ENCODE measurements around the gene MACROD2. TPM values are rescaled to one million over a fixed set of nuclear protein-coding genes. Genes with fewer than 3 reads are reported as not detected.
"Not testable (repeated sequence)": the region's sequence is repeated elsewhere in the genome, so short reads cannot be mapped to it uniquely, and the experiment has no call there.

The MACROD2 gene
- total RNA-seq, 4 donors from 2014 or later = 10.0 to 24.0 (median 17.0) TPM

GRCh38 chr20:15188415-15188814 is 1193.1 kb downstream of the MACROD2 start:
- intact Hi-C loops (cut with DNase I; ENCODE audit: low total_unique reads) = no loop called here
- TF ChIP-seq POLR2A (IDR thresholded peaks at IDR 0.05) (no peak), CTCF (IDR thresholded peaks at IDR 0.05) (no peak)
- DNase-seq (ENCODE audit: low spot score in 2 of 2) = no peak
- 89 to 95% methylated on average over 3 of the region's 3 CpGs for WGBS, 2 donors
- no peak overlapping the region for H3K4me3 ChIP-seq (ENCODE audit: low read depth, poor library complexity, severe bottlenecking)

GRCh38 chr20:15191082-15191723 is 1195.9 kb downstream of the MACROD2 start:
- H3K4me3 ChIP-seq (ENCODE audit: low read depth, poor library complexity, severe bottlenecking) = no peak overlapping the region
- DNase-seq (ENCODE audit: low spot score in 2 of 2) = no peak
- intact Hi-C loops (cut with DNase I; ENCODE audit: low total_unique reads) = no loop called here
- 66 to 68% methylated on average over 4 of the region's 4 CpGs for WGBS, 2 donors
- TF ChIP-seq CTCF (IDR thresholded peaks at IDR 0.05) (no peak), POLR2A (IDR thresholded peaks at IDR 0.05) (no peak)

GRCh38 chr20:15195378-15195777 is 1200.1 kb downstream of the MACROD2 start:
- intact Hi-C loops (cut with DNase I; ENCODE audit: low total_unique reads) = no loop called here
- WGBS, 2 donors = 93 to 98% methylated on average over 4 of the region's 4 CpGs
- H3K4me3 ChIP-seq (ENCODE audit: low read depth, poor library complexity, severe bottlenecking) = no peak overlapping the region
- no peak for DNase-seq (ENCODE audit: low spot score in 2 of 2)
- TF ChIP-seq POLR2A (IDR thresholded peaks at IDR 0.05) (no peak), CTCF (IDR thresholded peaks at IDR 0.05) (no peak)

GRCh38 chr20:15196547-15197255 is 1201.4 kb downstream of the MACROD2 start:
- WGBS, 2 donors = 79 to 81% methylated on average over 3 of the region's 3 CpGs
- DNase-seq (ENCODE audit: low spot score in 2 of 2) = no peak
- no peak overlapping the region for H3K4me3 ChIP-seq (ENCODE audit: low read depth, poor library complexity, severe bottlenecking)
- intact Hi-C loops (cut with DNase I; ENCODE audit: low total_unique reads) = no loop called here
- no peak for TF ChIP-seq CTCF (IDR thresholded peaks at IDR 0.05)
- TF ChIP-seq POLR2A (IDR thresholded peaks at IDR 0.05) = no peak

- 89 to 94% methylated on average over 10 of the region's 10 CpGs for WGBS, 2 donors
- intact Hi-C loops (cut with DNase I; ENCODE audit: low total_unique reads); DNase-seq (ENCODE audit: low spot score in 2 of 2); H3K4me3 ChIP-seq (ENCODE audit: low read depth, poor library complexity, severe bottlenecking): not testable (repeated sequence)
Observed at GRCh38 chr20:15198017-15198416, 1202.7 kb downstream of the MACROD2 start.

GRCh38 chr20:15199698-15200097 is 1204.4 kb downstream of the MACROD2 start:
- H3K4me3 ChIP-seq (ENCODE audit: low read depth, poor library complexity, severe bottlenecking) = no peak overlapping the region
- WGBS, 2 donors = 88 to 89% methylated on average over 1 of the region's 1 CpG
- DNase-seq (ENCODE audit: low spot score in 2 of 2) = no peak
- TF ChIP-seq POLR2A (IDR thresholded peaks at IDR 0.05) = no peak
- TF ChIP-seq CTCF (IDR thresholded peaks at IDR 0.05) = no peak
- intact Hi-C loops (cut with DNase I; ENCODE audit: low total_unique reads) = no loop called here
